ENCODE results near the gene OGFOD3.

DNA sequence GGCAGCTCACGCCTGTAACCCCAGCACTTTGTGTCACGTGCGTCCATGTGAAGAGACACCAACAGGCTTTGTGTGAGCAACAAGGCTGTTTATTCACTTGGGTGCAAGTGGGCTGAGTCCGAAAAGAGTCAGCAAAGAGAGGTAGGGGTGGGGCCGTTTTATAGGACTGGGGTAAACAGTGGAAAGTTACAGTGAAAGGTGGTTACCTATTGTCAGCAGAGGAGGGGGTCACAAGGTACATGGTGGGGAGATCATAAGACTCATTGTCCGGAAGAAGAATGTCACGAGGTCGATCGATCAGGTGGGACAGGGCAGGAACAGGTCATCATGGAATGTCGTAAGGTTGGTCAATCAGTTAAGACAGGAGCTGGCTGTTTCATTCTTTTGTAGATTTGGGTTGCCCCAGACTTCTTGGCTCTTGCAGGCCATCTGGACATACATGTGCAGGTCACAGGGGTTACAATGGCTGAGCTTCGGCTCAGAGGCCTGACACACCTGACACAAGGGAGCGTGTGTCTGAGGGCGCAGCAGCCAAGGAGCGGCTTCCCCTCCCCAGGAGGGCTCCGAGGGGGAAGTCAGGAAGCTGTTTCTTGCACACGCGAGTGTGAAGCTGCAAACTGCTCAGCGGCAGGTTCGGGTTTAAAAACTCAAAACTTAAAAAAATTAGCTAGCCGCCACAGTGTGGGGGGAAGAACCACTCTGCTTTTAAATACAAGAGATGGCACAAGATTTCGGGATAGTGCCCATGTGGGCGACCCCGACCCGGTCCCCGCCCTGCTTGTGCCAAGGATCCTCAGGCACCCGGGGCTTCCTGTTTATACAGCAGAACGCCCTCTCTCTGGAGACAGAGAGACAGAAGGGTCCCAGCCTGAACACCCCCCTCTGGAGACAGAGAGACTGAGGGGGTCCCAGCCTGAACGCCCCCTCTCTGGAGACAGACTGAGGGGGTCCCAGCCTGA lies 71.8 kb downstream of the OGFOD3 start:
- TF ChIP-seq, protein P1, sequence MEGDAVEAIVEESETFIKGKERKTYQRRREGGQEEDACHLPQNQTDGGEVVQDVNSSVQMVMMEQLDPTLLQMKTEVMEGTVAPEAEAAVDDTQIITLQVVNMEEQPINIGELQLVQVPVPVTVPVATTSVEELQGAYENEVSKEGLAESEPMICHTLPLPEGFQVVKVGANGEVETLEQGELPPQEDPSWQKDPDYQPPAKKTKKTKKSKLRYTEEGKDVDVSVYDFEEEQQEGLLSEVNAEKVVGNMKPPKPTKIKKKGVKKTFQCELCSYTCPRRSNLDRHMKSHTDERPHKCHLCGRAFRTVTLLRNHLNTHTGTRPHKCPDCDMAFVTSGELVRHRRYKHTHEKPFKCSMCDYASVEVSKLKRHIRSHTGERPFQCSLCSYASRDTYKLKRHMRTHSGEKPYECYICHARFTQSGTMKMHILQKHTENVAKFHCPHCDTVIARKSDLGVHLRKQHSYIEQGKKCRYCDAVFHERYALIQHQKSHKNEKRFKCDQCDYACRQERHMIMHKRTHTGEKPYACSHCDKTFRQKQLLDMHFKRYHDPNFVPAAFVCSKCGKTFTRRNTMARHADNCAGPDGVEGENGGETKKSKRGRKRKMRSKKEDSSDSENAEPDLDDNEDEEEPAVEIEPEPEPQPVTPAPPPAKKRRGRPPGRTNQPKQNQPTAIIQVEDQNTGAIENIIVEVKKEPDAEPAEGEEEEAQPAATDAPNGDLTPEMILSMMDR (IDR thresholded peaks at IDR 0.05; ENCODE audit: borderline replicate concordance, extremely low read depth, low read length, poor library complexity, severe bottlenecking), result no peak
- TF ChIP-seq EZH2 (IDR thresholded peaks at IDR 0.05; ENCODE audit: borderline replicate concordance, low read depth, low read length, severe bottlenecking), result no peak
